Ascending aorta (tissue), 2 donors: ENCODE data around the gene BAG1. TPM values are rescaled to one million over a fixed set of nuclear protein-coding genes. Genes with fewer than 3 reads are reported as not detected.

Experiments used
- DNase-seq, 2 donors: peaks; one replicate each; pipeline ENCODE4 v3.0.0-alpha.2; 2019; ENCODE audit warnings: low spot score in 2 of 2
- H3K27ac ChIP-seq, 2 donors: fragments of 200-600 bp; sonication (generic); one replicate each; pipeline ENCODE4 v1.5.1; 2016 to 2017; ENCODE audit warnings: mild to moderate bottlenecking in 1 of 2
- H3K27me3 ChIP-seq: fragments of 200-600 bp; sonication (generic); one replicate; pipeline ENCODE4 v1.5.1; 2017
- H3K36me3 ChIP-seq, 2 donors: fragments of 200-600 bp; sonication (generic); one replicate each; pipeline ENCODE4 v1.5.1; 2016
- H3K4me1 ChIP-seq, 2 donors: fragments of 200-600 bp; sonication (generic); one replicate each; pipeline ENCODE4 v1.5.1; 2016 to 2017; ENCODE audit warnings: mild to moderate bottlenecking in 1 of 2
- H3K4me3 ChIP-seq, 2 donors: fragments of 200-600 bp; sonication (generic); one replicate each; pipeline ENCODE4 v1.5.1; 2016 to 2017; ENCODE audit warnings: mild to moderate bottlenecking in 1 of 2
- H3K9me3 ChIP-seq, 2 donors: fragments of 200-600 bp; sonication (generic); one replicate each; pipeline ENCODE4 v1.5.1; 2016
- intact Hi-C: fragments of 100-400 bp; cut with DNase I; formaldehyde crosslinking; loops from one replicate; pipeline ENCODE4 v1.15.1; 2023
- total RNA-seq: library from RNA; depleted of rRNA; stranded (reverse); fragments of >200 nt; gene quantifications from one replicate; pipeline ENCODE4 v1.1.0, GENCODE V29; 2016
- TF ChIP-seq, protein P1 (sequence below), 3 experiments: fragments of 200-600 bp in 2 of 3; fragments of 450-650 bp in 1 of 3; sonication (generic) in 2 of 3; IDR thresholded peaks; one replicate each; pipeline ENCODE4 v1.5.1; 2016 to 2019; ENCODE audit warnings: antibody characterized with exemption in 3 of 3, mild to moderate bottlenecking in 1 of 3, moderate library complexity in 1 of 3

The BAG1 gene
- total RNA-seq, 1 donor from 2014 or later: 58.5 TPM

GRCh38 chr9:33223696-33224095, 40.8 kb downstream of the BAG1 start:
- Histone ChIP-seq H3K4me1 (peaks cover 0 to 5% of the 10 kb centered on the region in 2 donors), H3K9me3 (no peaks in the 10 kb centered on the region), H3K36me3 (no peaks in the 10 kb centered on the region), H3K4me3 (no peak overlapping the region), H3K27me3 (no peaks in the 10 kb centered on the region), H3K27ac (no peak overlapping the region)
- DNase-seq: no peak
- TF ChIP-seq, protein P1, sequence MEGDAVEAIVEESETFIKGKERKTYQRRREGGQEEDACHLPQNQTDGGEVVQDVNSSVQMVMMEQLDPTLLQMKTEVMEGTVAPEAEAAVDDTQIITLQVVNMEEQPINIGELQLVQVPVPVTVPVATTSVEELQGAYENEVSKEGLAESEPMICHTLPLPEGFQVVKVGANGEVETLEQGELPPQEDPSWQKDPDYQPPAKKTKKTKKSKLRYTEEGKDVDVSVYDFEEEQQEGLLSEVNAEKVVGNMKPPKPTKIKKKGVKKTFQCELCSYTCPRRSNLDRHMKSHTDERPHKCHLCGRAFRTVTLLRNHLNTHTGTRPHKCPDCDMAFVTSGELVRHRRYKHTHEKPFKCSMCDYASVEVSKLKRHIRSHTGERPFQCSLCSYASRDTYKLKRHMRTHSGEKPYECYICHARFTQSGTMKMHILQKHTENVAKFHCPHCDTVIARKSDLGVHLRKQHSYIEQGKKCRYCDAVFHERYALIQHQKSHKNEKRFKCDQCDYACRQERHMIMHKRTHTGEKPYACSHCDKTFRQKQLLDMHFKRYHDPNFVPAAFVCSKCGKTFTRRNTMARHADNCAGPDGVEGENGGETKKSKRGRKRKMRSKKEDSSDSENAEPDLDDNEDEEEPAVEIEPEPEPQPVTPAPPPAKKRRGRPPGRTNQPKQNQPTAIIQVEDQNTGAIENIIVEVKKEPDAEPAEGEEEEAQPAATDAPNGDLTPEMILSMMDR (IDR thresholded peaks at IDR 0.05): peak in 1 of 3 experiments; percentile 6
- intact Hi-C loops: loop anchor here (2.0 kb wide), 2 partner anchors 25 to 57 kb away; partner anchors contain the start of gene B4GALT1

DNA sequence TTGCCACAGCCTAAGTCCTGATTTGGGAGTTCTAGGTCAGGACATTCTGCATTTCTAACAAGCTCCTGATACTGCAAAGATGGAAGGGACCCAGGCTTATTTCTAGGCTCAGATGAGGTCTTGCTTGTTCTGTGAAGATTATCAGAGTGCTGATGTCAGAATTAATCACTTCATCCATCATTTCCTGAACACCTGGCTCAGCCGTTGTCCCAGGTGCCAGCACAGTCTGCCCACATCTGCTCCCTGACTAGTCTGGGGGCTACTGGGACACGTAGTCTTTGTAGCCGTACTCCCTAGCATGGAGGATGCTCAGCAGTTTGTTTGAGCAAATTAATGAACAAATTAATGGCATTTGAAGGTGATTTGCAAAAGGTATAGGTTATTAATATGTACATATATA, 42.5 kb downstream of the BAG1 start:
- peaks cover 0 to 5% of the 10 kb centered on the region in 2 donors for H3K4me1 ChIP-seq
- H3K36me3 ChIP-seq: no peaks in the 10 kb centered on the region
- H3K27ac ChIP-seq: no peak overlapping the region
- TF ChIP-seq, protein P1 (IDR thresholded peaks at IDR 0.05): no peak
- no peaks in the 10 kb centered on the region for H3K9me3 ChIP-seq
- intact Hi-C loops: no loop called here
- no peak for DNase-seq
- H3K4me3 ChIP-seq: no peak overlapping the region
- H3K27me3 ChIP-seq: no peaks in the 10 kb centered on the region

GRCh38 chr9:33221568-33221884, 43.0 kb downstream of the BAG1 start:
- intact Hi-C loops: no loop called here
- Histone ChIP-seq H3K4me1 (peaks cover 0 to 5% of the 10 kb centered on the region in 2 donors), H3K27ac (no peak overlapping the region), H3K9me3 (no peaks in the 10 kb centered on the region), H3K4me3 (no peak overlapping the region), H3K27me3 (no peaks in the 10 kb centered on the region), H3K36me3 (no peaks in the 10 kb centered on the region)
- TF ChIP-seq, protein P1 (IDR thresholded peaks at IDR 0.05): no peak
- DNase-seq: no peak

DNA sequence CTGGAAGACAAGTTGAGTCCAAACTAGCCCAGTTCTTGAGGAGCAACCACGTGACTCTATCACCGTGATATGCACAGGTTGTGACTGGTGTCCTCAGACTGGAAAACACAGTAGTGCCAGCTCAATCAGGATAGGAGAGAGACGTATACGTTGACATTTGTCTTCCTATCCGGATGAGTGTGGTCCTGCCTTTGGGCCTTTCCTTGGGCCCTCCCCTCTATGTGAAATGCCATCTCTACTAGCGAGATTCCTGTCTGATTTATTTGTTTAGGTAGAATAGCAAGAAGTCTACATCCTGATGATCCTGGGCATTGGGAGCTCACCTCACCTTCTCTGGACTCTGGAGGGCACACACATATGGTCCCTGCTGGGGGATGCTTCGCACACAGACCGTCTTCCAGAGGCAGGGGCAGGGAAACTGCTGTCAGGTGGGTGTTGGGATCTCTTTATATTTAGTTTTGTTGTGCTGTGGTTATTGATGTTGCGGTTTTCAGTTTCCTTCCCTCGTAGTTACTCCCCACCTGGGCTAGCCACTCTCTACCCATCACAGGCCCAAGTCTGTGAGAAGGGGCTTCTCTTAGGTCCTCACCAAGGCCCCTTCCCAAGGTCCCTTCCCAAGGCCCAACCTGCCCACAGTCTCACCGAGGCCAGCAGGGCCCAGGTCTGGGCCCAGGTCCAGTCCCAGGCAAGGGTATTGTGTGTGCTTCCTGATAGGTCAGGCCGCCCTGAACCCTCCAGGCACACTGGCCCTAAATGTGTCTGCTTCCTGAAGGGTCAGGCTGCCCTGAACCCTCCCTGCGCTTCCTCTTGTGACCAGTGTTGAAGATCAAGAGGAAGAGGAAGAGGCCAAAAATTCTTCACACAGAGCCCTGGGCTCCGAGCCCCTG, 43.6 kb downstream of the BAG1 start:
- no peak overlapping the region for H3K27ac ChIP-seq
- H3K4me1 ChIP-seq: peaks cover 0 to 5% of the 10 kb centered on the region in 2 donors
- TF ChIP-seq, protein P1 (IDR thresholded peaks at IDR 0.05): no peak
- no peaks in the 10 kb centered on the region for H3K27me3 ChIP-seq
- H3K4me3 ChIP-seq: no peak overlapping the region
- no peak for DNase-seq
- H3K36me3 ChIP-seq: no peaks in the 10 kb centered on the region
- H3K9me3 ChIP-seq: no peaks in the 10 kb centered on the region
- intact Hi-C loops: no loop called here

DNA sequence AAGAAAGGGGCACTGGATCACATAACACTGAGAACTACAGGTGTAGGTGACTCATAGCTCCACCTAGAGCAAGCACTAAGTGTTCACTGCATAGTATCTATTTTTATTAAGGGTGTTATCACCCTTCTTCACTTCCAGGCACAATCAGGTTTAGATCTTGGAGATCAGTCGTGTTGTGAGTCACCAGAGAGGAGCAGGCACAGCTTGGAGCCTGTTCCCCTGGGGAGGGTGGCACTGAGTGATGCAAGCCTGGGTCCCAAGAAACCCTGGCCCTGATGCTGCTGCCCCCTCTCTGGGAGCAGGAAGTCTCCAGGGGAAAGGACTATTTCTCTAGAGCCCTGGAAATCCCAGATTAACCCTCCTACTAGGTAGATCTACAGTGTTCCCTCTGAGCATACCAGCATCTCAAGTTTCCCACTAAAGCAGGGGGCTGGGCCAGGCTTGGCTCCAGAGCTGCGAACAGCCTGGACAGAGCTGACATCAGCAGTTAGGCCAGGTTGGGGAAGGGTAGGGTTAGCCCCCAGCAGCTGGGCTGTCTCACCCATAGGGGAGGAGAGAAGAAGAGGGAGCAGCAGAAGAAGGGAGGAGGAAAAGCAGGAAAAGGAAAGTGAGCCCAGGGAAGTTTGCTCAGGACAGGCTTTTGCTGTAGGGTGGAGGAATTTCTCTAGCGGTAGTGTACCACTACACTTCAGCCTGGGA, 52.7 kb downstream of the BAG1 start:
- intact Hi-C loops: no loop called here
- H3K9me3 ChIP-seq: no peaks in the 10 kb centered on the region
- TF ChIP-seq, protein P1 (IDR thresholded peaks at IDR 0.05): no peak
- no peaks in the 10 kb centered on the region for H3K36me3 ChIP-seq
- no peak for DNase-seq
- no peaks in the 10 kb centered on the region for H3K27me3 ChIP-seq
- H3K4me1 ChIP-seq: no peaks in the 10 kb centered on the region
- no peak overlapping the region for H3K27ac ChIP-seq
- H3K4me3 ChIP-seq: no peak overlapping the region
